ENCODE results near the gene UCN.
"Not testable (repeated sequence)": the region's sequence is repeated elsewhere in the genome, so short reads cannot be mapped to it uniquely, and the experiment has no call there.

The UCN gene

DNA sequence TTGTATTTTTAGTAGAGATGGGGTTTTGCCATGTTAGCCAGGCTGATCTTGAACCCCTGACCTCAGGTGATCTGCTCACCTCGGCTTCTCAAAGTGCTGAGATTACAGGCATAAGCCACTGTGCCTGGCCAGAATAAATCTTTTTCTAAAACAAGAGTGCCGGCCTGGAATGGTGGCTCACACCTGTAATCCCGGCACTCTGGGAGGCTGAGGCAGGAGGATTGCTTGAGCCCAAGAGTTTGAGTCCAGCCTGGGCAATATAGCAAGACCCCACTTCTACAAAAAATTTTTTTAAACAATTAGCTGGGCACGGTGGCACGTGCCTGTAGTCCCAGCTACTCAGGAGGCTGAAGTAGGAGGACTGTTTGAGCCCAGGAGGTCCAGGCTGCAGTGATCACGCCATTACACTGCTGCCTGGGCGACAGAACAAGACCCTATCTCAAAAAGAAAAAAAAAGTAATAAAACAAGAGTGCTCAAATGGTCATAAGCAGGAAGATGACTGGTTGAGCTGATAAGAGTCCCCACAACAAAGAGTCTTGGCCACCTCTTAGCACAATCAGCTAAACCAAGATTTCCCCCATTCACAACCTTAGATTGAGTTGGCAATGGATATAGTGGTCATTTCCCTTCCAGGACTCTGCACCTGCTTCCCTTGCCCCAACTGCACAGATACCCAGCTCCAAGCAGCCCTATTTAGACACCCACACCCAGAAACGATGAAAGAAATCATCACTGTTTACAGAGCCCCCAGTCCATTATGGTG is 5.8 kb upstream of the UCN start:
- DNase-seq, result no peak

DNA sequence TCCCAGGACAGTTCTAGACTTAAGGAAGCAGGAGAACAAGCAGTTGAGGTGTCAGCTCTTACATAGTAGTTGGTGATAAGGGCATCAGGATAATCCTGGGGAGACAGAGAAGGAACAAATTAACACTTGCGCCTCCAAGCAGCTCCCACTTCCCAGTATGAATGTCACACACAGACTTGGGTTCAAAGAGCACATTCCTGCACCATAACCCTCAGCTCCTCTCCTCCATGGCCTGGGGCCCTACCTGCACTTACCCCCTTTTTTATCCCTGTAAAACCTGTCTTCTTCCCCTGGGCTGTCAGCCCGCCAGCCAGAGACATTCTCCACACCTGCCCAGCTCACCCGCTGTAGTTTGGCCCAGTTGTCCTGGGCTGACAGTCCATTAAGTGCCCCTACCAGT is 3.9 kb upstream of the UCN start:
- DNase-seq, result no peak

DNA sequence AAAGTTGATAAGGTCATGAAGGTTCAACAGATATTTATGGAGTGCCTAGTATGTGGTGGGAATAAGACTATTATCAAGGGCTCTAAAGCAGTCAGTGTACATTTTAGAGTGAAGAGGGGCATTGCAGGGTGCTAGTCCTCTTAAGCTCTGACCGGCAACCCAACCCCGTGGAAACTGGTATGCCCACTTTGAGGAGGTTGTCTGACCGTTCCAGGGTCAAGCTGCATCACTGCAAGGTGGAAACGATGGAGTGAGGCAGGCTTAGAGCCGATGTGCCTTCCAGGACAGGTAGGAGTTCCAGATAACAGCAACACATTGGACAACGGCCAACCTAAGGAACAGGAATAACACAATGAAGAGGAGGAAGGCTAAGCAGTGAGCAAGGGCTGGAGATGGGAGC is 1.4 kb upstream of the UCN start:
- no peak for DNase-seq

DNA sequence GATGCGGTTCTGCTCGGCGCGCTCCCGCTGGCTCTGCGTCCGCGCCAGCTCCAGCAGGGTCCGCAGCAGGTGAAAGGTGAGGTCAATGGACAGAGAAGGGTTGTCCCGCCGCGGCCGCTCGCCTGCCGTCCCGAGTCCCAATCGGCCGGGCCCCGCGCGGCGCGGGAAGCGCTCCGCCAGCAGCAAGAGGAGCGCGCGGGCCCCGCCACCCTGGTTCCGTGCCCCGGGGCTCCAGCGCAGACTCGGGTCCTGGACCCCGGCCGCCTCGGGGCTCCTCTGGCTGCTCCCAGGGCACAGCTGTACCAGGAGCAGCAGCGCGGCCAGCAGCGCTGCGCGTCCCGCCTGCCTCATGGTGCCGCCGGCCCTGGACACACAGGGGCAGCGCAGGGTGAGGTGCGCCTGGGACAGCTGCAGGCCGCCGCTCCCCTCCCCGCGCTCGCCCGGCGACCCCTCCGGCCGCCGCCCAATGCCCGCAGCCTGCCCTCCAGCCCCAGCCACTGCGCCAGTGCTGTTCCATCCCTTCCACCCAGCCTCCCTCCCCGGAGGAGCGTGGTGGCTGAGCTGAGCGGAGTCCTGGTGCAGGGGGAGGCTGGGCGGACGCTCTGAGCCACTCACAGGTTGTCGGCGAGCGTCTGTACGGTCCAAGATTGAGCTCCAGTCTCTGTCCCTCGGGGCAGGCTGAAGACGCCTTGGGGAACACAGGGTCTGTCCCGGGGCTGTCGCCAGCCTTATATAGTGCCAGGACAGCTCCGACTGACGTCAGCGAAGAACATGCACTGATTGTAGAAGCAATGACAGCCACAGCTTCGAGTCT is 493 bp downstream of the UCN start:
- DNase-seq, result no peak

DNA sequence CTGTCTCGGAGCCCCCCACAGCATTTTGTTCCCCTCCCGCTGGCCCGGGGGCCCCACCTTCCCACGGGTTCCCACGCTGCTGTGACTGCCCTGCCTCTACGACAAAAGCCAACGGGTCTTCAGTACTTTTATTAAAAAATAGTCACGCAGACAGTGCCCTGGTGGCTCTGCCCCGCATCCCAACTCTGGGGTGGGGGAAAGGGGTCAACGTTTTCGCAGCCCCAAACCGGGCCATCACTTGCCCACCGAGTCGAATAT is 1.0 kb downstream of the UCN start:
- DNase-seq, result no peak

DNA sequence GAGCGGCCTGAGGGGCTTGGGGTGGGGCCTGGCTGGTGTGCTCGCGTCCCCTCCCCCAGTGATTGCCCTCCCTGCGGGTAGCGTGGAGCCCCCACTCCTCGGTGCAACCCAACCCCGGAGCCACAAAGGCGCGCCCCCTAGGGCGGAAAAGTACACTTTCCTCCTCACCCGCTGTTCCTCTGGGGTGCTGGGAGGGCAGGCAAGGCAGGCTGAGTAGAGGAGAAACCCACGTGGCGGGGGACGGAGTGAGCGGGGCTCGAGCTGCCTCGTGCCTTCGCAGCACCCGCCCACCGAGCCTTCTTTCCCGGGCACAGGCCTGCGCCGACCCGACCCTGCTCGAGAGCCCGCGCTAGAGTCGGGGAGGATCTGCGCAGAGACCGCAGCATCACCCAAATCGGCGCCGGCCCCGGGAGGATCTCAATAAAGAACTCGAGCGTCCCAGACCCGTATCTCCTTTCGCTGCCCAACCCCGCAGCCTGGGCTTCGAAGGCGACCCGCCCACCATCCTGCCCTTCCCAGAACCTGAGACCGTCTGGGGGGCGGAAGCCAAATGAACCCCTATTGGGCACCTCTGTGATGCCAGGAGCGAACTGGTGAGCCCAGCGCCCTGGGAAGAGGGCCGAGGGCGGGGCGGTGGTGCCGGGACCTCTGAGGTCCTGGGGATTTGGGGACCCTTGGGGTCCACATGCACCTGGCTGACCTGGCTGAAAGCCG is 1.5 kb downstream of the UCN start:
- DNase-seq, result peak; percentile 38 to 49

DNA sequence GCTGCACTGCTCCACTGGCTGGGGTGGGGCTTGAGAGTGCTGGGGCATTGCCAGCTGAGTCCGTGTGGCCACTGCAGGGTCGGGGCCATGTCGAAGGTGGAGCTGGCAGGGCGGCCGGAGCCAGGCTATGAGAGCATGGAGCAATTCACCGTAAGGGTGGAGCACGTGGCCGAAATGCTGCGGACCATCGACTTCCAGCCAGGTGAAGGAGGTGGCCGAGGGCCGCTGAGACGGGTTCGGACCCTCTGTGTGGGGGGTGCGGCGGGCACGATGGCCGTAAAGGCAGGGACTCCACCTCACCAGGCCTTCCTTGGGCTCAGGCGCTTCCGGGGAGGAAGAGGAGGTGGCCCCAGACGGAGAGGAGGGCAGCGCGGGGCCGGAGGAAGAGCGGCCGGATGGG is 2.1 kb downstream of the UCN start:
- DNase-seq, result no peak

DNA sequence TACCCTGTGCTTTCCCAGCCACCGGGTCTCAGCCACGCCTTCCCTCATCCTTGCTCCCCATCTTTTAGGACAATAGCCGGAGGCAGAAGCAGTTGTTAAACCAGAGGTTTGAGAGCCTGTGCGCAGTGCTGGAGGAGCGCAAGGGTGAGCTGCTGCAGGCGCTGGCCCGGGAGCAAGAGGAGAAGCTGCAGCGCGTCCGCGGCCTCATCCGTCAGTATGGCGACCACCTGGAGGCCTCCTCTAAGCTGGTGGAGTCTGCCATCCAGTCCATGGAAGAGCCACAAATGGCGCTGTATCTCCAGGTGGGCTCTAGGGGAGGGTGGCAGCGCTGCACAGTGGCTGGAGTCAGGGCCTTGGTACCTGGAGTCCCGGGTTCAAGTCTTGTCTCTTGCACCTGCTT is 2.7 kb downstream of the UCN start:
- DNase-seq, result no peak

DNA sequence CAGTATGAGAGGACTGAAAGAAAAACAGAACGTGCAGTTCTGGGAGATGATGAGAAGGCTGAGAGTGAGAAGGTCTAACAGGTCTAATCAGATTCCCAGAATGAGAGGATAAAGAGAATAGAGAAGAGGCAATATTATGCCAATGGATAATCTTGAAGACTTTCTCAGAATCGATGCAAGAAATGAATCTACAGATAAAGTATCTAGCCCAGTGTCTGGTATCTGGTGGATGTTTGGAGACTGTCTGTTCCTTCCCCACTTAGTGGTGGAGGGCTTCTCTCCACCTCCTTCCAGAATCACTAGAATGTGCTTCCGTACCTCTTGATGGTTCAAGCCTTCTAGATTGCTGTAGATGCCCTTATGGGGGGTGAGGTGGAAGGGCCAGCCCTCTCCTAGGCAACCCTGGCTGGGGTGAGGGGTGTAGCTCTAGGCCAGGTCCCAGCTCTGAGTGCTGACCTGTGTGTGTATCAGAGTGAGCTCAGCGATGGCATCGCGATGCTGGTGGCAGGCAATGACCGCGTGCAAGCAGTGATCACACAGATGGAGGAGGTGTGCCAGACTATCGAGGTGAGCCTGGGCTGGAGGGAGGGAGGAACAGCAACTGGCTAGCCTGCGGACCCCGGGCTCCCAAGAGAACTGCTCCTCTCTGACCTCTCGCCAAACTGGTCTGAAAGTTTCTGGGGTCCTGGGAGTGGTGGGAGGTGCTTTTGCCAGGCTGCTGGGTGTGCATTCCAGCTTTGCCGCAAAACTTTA is 3.6 kb downstream of the UCN start:
- DNase-seq, result no peak

DNA sequence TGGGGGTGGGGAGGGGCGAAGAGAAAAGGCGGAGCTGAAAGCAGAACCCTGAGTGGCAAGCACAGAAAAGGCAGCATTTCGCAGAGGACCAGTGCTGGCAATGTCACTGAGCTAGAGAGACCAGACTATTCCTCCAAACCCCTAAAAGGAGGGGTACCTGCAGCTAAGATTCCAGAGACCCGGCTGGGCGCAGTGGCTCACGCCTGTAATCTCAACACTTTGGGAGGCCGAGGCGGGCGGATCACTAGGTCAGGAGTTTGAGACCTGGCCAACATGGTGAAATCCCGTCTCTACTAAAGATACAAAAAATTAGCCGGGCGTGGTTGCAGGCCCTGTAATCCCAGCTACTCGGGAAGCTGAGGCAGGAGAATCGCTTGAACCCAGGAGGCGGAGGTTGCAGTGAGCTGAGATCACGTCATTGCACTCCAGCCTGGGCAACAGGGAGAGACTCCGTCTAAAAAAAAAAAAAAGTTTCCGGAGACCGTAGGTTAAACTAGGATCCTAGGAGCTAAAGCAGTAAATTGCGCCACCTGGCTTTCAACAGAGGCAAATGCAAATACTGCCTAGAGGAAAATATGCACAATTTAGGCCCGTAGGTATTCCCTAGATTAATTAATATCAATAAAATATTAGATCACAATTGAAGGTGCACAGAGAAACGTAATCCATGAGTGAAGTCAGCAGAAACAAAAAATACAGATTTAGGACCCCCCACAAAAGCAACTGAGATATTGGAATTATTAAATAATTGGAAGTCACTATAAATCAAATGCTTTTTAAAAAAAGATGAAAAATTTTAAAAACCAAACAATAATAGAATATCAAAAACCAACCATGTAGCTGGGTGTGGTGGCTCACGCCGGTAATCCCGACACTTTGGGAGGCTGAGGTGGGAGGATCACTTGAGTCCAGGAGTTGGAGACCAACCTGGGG is 4.9 kb downstream of the UCN start:
- DNase-seq, result peak; percentile 30 to 45

DNA sequence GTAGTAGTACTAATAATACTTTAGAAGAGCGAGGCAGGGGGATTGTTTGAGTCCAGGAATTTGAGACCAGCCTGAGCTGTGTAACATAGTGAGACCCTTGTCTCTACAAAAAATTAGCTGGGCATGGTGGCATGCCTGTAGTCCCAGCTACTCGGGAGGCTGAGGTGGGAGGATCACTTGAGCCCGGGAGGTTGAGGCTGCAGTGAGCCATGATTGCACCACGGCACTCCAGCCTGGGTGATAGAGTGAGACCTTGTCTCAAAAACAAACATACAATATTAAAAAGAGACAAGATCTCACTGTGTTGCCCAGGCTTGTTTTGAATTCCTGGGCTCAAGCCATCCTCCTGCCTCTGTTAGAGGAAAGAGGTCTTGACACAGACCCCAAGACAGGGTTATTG is 7.6 kb downstream of the UCN start:
- DNase-seq, result not testable (repeated sequence)

DNA sequence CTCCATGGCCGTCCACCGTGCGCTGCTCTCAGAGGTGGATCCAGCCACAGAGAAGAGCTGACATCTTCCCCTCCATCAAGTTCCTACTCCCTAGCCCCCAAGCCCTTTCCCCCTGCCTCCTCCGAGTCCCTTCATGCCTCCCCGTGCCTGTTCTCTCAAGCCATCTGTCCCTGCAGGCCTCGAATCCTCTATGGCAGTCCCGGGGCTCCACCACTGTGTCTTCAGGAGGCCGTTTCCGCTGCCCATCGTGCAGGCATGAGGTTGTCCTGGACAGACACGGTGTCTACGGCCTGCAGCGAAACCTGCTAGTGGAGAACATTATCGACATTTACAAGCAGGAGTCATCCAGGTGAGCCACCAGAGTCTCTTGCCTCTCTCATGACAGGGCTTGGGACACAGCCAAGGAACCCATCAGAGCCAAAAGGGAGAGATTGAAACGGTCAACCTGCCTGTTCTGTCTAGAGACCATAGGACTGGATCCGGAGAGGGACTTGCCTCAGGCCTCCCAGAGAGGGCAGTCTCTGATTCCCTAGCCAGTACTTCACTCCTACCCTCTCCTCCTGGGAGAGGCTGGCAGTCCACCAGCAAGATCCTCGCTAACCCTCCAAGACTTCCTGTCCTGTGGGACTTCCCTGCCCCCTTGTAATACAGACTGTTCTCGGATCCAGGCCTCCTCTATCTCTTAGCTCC is 9.7 kb downstream of the UCN start:
- no peak for DNase-seq

DNA sequence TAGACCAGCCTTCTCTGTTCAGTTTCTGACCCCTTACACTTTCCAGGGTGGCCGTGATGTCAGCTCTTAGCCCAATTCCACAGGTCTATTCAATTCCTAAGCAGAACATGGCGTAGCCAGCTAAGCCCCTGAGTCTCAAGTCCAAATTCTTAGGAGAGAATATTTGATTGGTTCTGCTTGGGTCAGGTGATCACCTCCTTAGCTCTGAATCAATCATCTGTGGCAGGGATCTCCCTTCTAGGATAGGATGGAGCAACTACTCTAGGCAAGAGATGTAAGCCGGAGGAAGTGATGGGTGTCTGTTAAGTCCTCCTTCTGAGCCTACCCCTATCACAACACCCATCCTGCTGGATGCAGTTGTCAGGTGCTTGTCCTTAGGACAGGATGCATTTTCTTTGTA is 11.1 kb downstream of the UCN start:
- DNase-seq, result no peak

DNA sequence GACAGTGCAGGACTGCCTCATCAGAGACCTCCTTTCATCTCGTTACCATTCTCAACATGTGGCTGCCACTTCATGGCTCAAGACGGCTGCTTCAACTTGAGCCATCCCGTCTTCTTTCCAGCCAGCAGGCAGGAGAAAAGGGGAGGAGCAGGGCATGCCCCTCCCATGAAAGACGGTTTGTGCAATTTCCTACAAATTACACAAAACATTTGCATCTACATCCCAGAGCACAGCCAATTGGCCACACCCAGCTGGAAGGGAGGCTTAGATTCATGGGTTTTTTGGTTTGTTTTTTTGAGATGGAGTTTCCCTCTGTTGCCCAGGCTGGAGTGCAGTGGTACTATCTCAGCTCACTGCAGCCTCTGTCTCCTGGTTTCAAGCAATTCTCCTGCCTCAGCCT is 11.8 kb downstream of the UCN start:
- no peak for DNase-seq

DNA sequence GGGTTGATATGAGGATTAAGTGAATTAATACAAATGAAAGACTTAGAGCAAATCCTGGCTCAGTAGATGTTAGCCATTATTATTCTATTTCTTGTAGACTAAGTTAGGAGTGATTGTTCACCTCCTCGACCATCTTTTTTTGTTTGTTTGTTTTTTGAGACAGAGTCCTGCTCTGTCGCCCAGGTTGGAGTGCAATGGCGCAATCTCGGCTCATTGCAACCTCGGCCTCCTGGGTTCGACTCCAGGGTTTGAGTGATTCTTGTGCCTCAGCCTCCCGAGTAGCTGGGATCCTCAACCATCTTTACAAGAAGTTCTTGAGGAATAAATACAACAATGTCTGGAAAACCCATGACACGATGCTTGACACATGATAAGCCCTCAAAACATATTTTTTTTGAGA is 13.3 kb downstream of the UCN start:
- DNase-seq, result no peak

DNA sequence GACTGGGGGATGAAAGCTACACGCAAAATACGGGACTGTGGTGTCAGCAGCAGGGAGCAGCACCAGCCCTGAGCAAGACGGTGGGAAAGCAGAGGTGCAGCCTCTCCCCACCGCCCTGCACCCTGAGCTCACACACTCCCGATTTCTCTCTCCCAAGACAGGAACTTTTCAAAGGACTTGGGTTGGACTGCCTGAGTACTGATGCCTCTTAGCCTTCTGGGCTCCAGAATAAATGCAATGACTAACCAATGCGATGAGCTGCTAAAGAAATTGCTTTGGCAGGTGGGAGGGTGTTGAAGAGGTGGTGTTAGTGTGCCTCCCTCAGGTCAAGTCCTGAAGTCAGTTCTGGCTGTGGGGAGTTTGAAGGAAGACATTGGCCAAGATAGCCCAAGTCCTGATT is 16.4 kb downstream of the UCN start:
- no peak for DNase-seq

DNA sequence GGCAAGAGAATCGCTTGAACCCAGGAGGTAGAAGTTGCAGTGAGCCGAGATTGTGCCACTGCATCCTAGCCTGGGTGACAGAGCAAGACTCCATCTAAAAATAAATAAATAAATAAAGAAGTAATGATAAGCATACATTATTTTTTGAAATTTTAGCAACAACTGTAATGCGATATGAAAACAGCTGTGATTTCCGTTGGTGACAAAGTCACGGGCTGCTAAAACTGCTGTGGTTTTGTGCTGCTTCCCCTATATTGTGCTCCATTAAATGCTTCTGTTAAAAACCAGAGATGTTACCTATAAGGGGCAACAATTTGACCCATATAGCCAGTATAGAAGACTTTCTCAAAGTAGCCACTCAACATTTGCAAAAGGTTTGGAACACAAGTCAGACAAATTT is 17.7 kb downstream of the UCN start:
- DNase-seq, result no peak

DNA sequence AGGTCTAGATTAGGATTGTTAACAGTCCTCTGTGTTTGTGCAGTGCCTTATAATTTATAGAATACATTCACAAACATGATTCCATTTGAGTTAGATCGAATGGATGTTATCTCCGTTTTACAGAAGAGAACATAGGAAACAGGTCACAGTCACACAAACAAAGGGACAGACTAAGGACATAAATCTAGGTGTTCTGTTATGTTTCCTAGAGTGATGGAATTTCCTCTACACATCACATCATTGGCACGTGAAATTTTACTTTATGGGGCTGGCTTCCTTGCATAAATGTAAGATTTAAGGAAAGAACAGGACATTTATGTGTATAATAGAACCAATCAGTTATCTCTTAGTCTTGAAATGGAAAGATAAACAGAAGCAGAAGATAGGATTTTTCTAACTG is 19.6 kb downstream of the UCN start:
- no peak for DNase-seq

DNA sequence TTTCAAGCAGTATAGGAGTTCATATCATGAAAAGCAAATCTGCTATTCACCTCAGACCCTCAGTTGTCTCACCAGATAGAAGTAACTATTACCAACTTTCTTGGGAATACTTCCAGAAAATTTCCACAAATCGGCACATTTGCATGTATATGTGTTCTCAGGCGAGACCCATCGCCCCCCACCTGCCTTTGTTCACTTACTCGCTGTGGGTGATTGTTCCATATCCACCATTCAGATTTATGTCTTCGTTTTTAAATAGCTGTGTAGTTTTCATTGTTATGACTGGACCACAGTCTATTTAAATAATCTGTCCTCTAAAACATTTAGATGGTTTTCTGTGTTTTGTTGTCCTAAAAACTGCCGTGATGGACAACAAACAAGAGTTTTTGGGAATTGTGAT is 22.8 kb downstream of the UCN start:
- DNase-seq, result no peak

DNA sequence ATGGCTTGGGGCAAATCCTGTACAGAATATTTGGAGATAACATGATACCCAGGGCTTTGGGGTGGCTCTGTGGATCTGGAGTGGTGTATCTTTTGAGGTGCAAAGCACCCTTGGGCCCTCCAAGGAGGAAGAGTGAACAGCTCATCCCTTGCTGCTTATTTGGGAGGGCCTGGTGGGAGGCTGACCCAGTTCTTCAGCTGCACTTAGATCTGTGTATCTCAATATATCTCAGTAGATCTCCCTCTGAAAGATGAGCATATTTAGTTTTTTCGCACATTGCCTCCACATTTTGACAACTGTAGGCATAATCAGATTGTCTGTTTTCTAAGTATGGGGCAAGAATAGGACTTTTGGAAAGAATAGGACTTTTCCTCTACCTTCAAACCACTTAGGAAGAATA is 23.2 kb downstream of the UCN start:
- DNase-seq, result no peak

DNA sequence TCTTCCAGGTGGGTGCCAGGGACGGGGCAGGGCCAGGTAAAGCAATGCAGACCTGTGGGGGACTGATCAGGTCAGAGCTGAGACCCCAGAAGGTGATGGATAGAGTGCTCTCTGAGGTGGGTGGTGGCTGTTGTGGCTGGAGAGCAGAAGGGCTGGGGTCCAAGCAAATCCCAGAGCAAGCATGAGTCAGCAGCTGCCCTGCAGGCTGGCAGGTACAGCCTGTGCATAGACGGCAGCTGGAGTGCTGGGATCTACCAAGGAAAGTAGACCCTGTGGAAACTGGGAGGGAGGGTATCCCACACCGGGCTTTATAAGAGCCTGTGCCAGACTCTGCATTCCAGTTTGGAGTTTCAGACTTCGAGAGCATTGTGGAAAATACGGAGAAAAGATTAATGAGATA is 25.4 kb downstream of the UCN start:
- no peak for DNase-seq
